ENCODE measurements around the gene PMAIP1. TPM values are rescaled to one million over a fixed set of nuclear protein-coding genes. Genes with fewer than 3 reads are reported as not detected.

The PMAIP1 gene
- total and polyA plus RNA-seq, 2 of the 8 experiments (the other 6 are each of a cell fraction or from before 2014, with no cell fraction given) = 51.7 to 84.1 TPM

GRCh38 chr18:59916746-59917145 lies 16.9 kb downstream of the PMAIP1 start (continued):
- TF ChIP-seq CHD7 (IDR thresholded peaks at IDR 0.05; ENCODE audit: insufficient replicate concordance, low read length) (no peak), EZH2 (IDR thresholded peaks at IDR 0.05; ENCODE audit: low read depth, low read length, severe bottlenecking) (no peak), BCL11A (IDR thresholded peaks at IDR 0.05; ENCODE audit: low read depth in 2 of 2, low read length in 2 of 2) (no peak), MAX (IDR thresholded peaks at IDR 0.05) (no peak)
